SK-N-DZ (cell line): Measurements from ENCODE around the gene GSPT1. TPM values are rescaled to one million over a fixed set of nuclear protein-coding genes. Genes with fewer than 3 reads are reported as not detected.
"Not testable (repeated sequence)": the region's sequence is repeated elsewhere in the genome, so short reads cannot be mapped to it uniquely, and the experiment has no call there.

Experiments
- DNase-seq: peaks from one replicate; pipeline ENCODE4 v3.0.0-alpha.2; 2015; ENCODE audit warnings: low spot score
- polyA plus RNA-seq, 2 experiments: library from polyadenylated mRNA; depleted of rRNA; stranded (reverse); fragments of >200 nt; gene quantifications; 2 replicates each; pipeline ENCODE4 v1.2.3, GENCODE V29; 2014

GSPT1 gene
- 65.7 and 72.3 TPM in 2 replicates for polyA plus RNA-seq (2014; cell fraction: cytosol; rRNA removed)
- polyA plus RNA-seq (2014; cell fraction: nucleus; rRNA removed), result 43.5 and 47.7 TPM in 2 replicates

DNA sequence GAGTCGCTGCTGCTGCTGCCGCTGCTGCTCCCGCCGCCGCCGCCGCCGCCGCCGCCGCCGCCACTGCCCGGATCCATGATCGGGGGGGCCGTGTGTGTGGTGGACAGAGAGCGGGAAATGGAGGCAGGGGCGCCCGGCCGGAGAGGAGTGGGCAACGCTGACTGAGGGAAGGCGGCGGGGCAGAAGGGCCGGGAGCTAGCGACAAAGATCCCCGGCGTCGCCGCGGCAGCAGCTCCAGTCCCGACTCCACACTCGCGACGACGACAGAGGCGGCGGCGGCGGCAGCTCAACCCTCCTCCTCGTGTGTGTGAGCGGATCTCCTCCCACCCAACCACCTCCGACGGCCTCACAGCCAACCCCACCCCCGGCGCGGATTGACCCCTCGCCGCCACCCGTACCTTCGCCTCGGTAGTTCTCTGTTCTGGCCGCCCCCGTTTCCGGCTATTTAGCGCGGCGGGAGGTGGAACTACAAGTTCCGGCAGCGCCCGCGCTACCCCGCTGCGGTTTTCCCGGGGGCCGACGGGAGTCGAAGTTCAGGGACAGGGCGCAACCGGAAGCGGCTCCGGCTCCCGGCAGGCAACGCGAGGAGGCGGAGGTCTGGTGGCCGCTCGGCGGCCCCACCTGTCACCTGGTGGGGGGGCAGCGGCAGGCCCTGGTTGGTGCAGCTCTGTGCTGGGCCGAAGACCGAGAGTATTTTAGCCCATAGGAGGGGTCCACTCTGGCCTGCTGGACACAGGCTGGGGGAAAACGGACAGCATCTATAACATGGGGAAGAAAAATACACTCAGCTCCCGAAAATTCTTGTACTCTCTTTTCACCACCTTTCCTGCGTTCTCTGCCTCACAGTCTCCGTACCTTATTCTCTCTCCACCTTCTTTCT, at the start of gene GSPT1:
TSS of gene GSPT1 (minus strand) at position 313 of the 880 bp plus-strand sequence. CDS start at position 77, 236 bp downstream.
- DNase-seq, result peak; percentile 98

DNA sequence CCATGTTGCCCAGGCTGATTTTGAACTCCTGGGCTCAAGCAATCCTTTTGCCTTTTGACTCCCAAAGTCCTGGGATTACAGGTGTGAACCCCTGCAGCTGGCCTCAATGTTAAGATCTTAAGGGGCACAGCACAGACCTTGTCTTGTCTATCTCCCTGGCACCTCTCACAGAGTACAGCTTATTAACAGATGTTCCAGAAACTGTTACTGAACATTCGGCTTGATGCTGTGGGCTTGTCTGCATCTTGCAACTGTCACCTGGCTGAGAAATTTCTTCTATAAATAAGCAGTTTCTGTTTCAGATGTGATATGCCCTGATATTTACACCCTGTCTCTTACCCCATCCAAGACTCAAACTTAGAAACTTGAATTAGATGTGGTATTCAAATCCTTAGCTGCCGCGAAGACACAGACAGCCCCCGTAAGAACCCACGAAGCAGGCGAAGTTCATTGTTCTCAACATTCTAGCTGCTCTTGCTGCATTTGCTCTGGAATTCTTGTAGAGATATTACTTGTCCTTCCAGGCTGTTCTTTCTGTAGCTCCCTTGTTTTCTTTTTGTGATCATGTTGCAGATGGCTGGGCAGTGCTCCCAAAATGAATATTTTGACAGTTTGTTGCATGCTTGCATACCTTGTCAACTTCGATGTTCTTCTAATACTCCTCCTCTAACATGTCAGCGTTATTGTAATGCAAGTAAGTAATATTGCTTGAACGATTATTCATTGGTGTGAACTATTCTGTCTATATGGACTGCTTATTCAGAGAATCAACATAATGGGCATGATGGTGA, 49.2 kb upstream of the GSPT1 start, which contains the start of gene TNFRSF17:
TSS of gene TNFRSF17 (plus strand) at position 450 of the 791 bp plus-strand sequence. CDS start at position 565, 115 bp downstream.
- no peak for DNase-seq

GRCh38 chr16:11963706-11964105, 48.0 kb upstream of the GSPT1 start:
- DNase-seq, result no peak

DNA sequence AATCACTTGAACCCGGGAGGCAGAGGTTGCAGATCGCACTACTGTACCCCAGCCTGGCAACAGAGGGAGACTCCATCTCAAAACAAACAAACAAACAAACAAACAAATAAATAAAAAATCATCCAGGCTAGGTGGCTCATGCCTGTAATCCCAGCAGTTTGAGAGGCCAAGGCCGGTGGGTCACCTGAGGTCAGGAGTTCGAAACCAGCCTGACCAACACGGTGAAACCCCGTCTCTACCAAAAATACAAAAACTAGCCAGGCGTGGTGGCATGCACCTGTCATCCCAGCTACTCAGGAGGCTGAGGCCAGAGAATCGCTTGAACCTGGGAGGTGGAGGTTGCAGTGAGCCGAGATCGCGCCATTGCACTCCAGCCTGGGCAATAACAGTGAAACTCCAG, 47.2 kb upstream of the GSPT1 start:
- DNase-seq, result not testable (repeated sequence)

- DNase-seq, result not testable (repeated sequence)
Observed at GRCh38 chr16:11962457-11962856, 46.7 kb upstream of the GSPT1 start.

DNA sequence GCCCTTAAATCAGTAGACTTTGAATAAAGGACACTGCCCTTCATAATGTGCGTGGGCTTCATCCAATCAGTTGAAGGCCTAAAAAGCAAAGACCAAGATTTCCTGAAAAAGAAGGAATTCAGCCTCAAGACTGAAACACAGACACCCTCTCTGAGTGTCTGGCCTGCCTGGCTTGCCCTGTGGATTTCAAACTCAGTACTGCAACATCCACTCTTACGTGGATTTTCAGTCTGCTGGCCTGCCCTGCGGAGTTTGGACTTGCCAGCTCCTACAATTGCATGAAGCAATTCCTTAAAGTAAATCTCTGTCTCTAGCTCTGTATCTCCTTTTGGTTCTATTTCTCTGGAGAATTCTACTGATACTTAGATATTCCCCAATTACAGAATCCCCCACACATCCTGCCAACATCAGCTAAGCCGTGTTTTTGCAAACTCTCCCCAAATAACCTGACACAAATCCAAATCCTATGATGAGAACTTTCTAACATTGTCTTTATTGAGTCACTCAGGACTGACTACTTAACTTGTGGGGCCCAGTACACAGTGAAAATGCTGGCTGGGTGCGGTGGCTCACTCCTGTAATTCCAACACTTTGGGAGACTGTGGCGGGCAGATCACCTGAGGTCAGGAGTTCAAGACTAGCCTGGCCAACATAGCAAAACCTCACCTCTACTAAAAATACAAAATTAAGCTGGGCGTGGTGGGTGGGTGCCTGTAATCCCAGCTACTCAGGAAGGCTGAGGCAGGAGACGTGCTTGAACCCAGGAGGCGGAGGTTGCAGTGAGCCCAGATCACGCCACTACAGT, 42.0 kb upstream of the GSPT1 start:
- no peak for DNase-seq

GRCh38 chr16:11956558-11956957, 40.8 kb upstream of the GSPT1 start:
- DNase-seq, result no peak

DNA sequence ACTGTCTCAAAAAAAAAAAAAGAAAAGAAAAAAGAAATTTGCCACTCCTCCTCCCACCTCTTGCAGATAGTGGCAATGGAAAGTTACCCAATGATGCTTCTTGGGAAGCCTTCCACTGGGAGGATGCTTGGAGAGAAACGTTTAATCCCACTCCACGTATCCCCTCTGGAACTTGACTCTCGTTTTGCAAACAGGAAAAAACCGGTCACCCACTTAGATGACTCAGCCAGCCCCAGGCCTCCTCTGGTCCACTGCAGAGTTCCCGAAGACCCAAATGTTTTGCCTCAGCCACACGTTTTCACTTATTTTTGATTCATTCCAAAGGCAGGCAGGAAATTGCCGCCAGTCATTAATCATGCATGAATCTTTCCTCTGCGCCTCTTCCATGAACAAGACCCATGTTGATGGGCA, 40.0 kb upstream of the GSPT1 start:
- DNase-seq, result no peak

DNA sequence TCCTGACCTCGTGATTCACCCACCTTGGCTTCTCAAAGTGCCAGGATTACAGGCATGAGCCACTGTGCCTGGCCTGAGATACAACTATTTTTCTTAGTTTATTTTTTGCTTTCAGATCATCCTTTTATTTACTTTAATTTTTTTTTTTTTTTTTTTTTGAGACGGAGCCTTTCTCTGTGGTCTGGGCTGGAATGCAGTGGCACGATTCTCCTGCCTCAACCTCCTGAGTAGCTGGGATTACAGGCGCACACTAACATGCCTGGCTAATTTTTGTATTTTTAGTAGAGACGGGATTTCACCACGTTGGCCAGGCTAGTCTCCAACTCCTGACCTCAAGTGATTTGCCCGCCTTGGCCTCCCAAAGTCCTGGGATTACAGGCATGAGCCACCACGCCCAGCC, 37.8 kb upstream of the GSPT1 start:
- not testable (repeated sequence) for DNase-seq

DNA sequence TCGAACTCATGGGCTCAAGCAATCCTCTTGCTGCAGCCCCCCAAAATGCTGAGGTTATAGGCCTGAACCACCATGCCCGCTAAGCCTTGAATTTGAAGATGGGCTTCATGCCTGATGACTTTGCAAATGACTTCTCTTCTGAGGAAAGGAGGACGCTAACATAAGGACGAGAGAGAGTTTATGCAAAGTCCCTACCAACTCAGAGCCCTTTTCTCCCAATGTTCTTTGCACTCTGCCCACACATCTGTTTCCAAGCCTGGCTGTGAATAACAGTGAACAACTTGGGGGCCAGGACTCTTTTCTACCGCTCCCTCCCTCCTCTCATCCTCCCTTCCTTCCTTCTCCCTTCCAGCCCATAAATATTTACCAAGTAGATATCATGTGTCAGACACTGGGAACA, 34.6 kb upstream of the GSPT1 start:
- DNase-seq, result no peak

- DNase-seq, result peak; percentile 61
Observed at GRCh38 chr16:11949527-11949926, 33.8 kb upstream of the GSPT1 start.

DNA sequence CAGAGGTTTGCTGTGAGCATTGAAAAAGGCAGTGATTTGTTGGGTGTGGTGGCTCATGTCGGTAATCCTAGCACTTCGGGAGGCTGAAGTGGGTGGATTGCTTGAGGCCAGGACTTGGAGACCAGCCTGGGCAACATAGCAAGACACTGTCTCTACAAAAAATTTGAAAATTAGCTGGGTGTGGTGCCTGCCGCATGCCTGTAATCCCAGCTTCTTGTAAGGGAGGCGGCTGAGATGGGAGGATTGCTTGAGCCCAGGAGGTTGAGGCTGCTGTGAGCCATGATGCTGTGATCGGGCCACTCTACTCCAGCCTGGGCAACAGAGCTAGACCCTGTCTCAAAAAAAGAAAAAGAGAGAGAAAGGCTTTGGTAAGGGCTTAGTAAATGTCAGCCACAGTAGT, 33.1 kb upstream of the GSPT1 start:
- no peak for DNase-seq

GRCh38 chr16:11946433-11946832, 30.7 kb upstream of the GSPT1 start:
- no peak for DNase-seq

GRCh38 chr16:11941945-11942344, 26.2 kb upstream of the GSPT1 start, which contains the start of gene NPIPB2:
NPIPB2 (minus strand) TSS chr16:11942045; CDS start chr16:11942045, 0 bp downstream.
- not testable (repeated sequence) for DNase-seq

DNA sequence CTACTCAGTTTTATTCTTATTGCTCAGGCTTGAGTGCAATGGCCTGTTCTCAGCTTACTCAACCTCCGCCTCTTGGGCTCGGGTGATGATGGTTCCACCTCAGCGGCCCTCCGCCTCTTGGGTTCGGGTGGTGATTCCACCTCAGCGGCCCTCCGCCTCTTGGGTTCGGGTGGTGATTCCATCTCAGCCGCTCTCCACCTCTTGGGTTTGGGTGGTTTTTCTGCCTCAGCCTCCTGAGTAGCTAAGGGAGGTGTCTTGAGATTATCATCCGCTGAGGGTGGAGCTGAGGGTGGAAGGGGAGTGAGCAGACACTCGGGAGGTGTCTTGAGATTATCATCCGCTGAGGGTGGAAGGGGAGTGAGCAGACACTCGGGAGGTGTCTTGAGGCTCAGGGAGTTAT, 11.6 kb upstream of the GSPT1 start:
- not testable (repeated sequence) for DNase-seq

- not testable (repeated sequence) for DNase-seq
Observed at GRCh38 chr16:11924046-11924445, 8.3 kb upstream of the GSPT1 start.

DNA sequence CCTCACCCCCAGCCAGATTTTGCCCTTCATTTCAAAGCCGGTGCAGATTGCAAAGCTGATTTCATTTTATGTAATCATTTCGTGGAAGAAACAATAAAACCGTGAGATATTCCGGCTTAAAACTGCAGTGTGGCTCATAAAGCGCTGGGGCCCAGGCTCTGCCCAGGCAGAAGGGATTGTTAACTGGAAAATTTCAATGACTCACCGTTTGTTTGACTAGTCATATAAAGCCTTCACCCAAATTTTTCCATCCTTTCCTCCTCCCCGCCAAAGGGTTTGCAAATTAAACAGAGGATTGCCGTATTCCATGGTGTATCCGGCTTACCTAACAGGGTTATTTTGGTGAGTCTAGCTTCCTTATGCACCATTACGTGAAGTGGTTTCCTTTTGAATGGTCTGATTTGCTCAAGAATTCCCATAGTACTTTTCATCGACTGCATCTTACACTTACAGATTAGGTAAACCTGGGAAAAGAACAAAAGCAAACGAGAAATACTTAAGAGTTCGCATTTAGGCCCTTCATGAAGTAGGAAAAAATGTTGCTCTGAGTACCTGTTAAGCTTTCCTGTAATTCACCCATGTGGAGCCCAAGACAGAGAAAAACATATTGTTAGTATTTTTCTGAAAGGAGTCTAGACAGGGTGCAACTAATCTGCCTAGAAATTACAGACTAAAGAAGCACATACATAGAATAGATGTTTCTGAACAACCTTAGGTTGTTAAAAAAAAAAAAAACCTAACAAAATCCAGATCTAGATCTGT, 949 bp upstream of the GSPT1 start:
- no peak for DNase-seq

DNA sequence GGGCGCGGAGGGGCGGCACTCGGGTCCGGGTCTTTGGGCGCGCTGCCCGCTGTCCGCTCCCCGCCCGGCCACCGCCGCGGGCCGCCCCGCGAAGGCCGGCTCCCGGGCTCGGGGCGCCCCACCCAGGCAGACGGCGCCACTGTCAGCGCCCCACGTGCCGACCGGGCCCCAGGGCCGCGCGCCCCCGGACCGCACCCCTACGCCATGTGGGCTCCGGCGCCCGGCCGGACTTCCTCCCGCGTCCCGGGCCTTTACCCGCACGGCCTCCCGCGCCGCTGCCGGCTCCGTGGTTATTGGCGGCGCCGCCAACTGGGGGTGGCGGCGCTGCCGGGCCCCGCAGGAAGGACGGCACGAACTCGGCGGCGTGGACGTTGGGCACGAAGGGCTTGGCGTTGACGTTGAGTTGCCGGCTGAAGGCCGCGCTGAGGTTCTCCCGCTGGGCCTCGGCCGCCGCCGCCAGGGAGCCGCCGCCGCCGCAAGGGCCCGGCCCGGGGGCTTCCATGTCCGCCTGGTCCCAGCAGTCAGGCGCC, 577 bp downstream of the GSPT1 start:
- DNase-seq, result no peak

GRCh38 chr16:11914210-11915113, 1.3 kb downstream of the GSPT1 start:
- DNase-seq, result no peak
